Ascending aorta (tissue), 2 donors: Measurements from ENCODE around the gene CNGB1. TPM values are rescaled to one million over a fixed set of nuclear protein-coding genes. Genes with fewer than 3 reads are reported as not detected.

Source experiments
- DNase-seq, 2 donors: peaks; one replicate each; pipeline ENCODE4 v3.0.0-alpha.2; 2019; ENCODE audit warnings: low spot score in 2 of 2
- H3K27ac ChIP-seq, 2 donors: fragments of 200-600 bp; sonication (generic); one replicate each; pipeline ENCODE4 v1.5.1; 2016 to 2017; ENCODE audit warnings: mild to moderate bottlenecking in 1 of 2
- H3K27me3 ChIP-seq: fragments of 200-600 bp; sonication (generic); one replicate; pipeline ENCODE4 v1.5.1; 2017
- H3K36me3 ChIP-seq, 2 donors: fragments of 200-600 bp; sonication (generic); one replicate each; pipeline ENCODE4 v1.5.1; 2016
- H3K4me1 ChIP-seq, 2 donors: fragments of 200-600 bp; sonication (generic); one replicate each; pipeline ENCODE4 v1.5.1; 2016 to 2017; ENCODE audit warnings: mild to moderate bottlenecking in 1 of 2
- H3K4me3 ChIP-seq, 2 donors: fragments of 200-600 bp; sonication (generic); one replicate each; pipeline ENCODE4 v1.5.1; 2016 to 2017; ENCODE audit warnings: mild to moderate bottlenecking in 1 of 2
- H3K9me3 ChIP-seq, 2 donors: fragments of 200-600 bp; sonication (generic); one replicate each; pipeline ENCODE4 v1.5.1; 2016
- intact Hi-C: fragments of 100-400 bp; cut with DNase I; formaldehyde crosslinking; loops from one replicate; pipeline ENCODE4 v1.15.1; 2023
- total RNA-seq: library from RNA; depleted of rRNA; stranded (reverse); fragments of >200 nt; gene quantifications from one replicate; pipeline ENCODE4 v1.1.0, GENCODE V29; 2016
- TF ChIP-seq, protein P1 (sequence below), 3 experiments: fragments of 200-600 bp in 2 of 3; fragments of 450-650 bp in 1 of 3; sonication (generic) in 2 of 3; IDR thresholded peaks; one replicate each; pipeline ENCODE4 v1.5.1; 2016 to 2019; ENCODE audit warnings: antibody characterized with exemption in 3 of 3, mild to moderate bottlenecking in 1 of 3, moderate library complexity in 1 of 3

CNGB1 gene
- total RNA-seq, 1 donor from 2014 or later, result not detected

DNA sequence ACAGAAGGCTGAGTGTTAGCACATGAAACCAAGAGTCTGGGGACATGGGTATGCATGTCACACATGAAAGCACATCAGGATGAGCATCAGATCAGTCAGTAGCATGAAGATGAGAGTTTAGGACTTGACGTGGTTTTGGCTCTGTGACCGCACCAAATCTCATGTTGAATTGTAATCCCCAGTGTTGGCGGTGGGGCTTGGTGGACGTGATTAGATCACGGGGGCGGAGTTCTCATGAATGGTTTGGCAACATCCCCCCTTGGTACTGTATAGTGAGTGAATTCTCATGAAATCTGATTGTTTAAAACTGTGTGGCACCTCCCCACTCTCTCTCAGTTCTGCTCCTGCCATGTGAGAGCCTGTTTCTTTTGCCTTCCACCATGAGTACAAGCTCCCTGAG lies 46.4 kb downstream of the CNGB1 start:
- TF ChIP-seq, protein P1, sequence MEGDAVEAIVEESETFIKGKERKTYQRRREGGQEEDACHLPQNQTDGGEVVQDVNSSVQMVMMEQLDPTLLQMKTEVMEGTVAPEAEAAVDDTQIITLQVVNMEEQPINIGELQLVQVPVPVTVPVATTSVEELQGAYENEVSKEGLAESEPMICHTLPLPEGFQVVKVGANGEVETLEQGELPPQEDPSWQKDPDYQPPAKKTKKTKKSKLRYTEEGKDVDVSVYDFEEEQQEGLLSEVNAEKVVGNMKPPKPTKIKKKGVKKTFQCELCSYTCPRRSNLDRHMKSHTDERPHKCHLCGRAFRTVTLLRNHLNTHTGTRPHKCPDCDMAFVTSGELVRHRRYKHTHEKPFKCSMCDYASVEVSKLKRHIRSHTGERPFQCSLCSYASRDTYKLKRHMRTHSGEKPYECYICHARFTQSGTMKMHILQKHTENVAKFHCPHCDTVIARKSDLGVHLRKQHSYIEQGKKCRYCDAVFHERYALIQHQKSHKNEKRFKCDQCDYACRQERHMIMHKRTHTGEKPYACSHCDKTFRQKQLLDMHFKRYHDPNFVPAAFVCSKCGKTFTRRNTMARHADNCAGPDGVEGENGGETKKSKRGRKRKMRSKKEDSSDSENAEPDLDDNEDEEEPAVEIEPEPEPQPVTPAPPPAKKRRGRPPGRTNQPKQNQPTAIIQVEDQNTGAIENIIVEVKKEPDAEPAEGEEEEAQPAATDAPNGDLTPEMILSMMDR (IDR thresholded peaks at IDR 0.05), result no peak
- intact Hi-C loops, result no loop called here
- H3K4me3 ChIP-seq, result no peak overlapping the region

DNA sequence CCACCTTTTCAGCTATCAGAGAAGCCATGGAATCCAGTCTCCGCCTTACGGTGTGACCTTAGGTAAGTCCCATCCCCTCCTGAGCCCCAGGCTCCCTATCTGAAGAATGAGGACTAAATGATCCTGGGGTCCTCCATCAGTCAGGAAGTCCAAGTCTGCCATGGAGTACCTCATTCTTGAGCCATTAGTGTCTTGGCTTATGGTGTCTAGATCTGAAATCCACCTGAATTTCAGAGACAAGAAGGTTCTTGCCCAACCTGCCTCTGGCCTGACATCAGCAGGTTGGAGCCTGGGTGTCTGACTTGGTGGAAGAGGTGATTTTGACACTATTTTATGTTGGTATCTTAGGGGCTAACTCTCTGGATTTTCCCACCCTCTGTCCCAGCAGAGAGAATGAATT lies 47.1 kb downstream of the CNGB1 start:
- intact Hi-C loops, result no loop called here
- Histone ChIP-seq H3K9me3 (no peaks in the 10 kb centered on the region), H3K4me3 (no peak overlapping the region), H3K27ac (no peak overlapping the region), H3K27me3 (no peaks in the 10 kb centered on the region), H3K36me3 (no peaks in the 10 kb centered on the region), H3K4me1 (no peaks in the 10 kb centered on the region)
- TF ChIP-seq, protein P1 (IDR thresholded peaks at IDR 0.05), result no peak
- DNase-seq, result no peak

More for the DNA sequence above, 46.4 kb downstream of the CNGB1 start:
- Histone ChIP-seq H3K4me1 (no peaks in the 10 kb centered on the region), H3K27me3 (no peaks in the 10 kb centered on the region), H3K27ac (no peak overlapping the region), H3K9me3 (no peaks in the 10 kb centered on the region), H3K36me3 (no peaks in the 10 kb centered on the region)
- no peak for DNase-seq

DNA sequence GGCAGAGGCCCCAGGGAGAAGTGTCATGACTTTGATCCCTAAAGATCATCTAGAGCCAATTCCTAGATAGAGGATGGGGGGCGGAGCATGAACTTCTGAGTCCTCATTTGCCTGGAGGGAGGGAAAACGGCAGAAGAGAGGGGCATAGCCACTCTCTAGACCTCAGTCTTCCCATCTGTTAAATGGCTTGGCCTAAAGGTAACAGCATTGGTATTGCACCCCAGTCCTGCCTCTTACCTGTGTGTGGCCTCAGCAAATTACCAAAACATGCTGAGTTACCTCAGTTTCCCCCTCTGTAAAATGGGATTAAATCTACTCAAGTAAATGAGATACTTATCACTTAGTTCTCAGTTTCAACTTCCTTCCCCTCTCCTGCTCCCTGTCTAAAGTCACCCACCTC lies 47.5 kb downstream of the CNGB1 start:
- no peak for DNase-seq
- intact Hi-C loops, result no loop called here
- Histone ChIP-seq H3K4me3 (no peak overlapping the region), H3K27me3 (no peaks in the 10 kb centered on the region), H3K27ac (no peak overlapping the region), H3K36me3 (no peaks in the 10 kb centered on the region), H3K9me3 (no peaks in the 10 kb centered on the region), H3K4me1 (no peaks in the 10 kb centered on the region)
- TF ChIP-seq, protein P1 (IDR thresholded peaks at IDR 0.05), result no peak

DNA sequence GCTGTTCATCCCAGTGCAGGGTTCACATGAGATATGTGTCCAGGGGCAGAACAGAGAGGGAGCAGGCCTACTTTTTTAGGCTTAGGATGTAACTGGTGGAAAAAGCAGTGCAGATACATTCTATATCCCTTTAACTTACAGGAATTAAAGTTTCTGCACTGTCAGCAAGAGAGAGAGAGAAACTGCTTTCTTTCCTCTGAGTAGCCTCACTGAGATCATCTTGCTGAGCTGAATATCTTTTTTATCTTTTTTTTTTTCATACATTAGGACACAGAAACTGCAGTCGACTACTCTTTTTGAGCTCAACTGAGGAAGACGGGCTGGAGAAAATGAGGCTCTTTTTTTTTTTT lies 50.1 kb downstream of the CNGB1 start:
- Histone ChIP-seq H3K36me3 (no peaks in the 10 kb centered on the region), H3K27ac (no peak overlapping the region), H3K4me1 (no peaks in the 10 kb centered on the region), H3K4me3 (no peak overlapping the region), H3K27me3 (no peaks in the 10 kb centered on the region), H3K9me3 (no peaks in the 10 kb centered on the region)
- intact Hi-C loops, result no loop called here
- DNase-seq, result no peak
- TF ChIP-seq, protein P1 (IDR thresholded peaks at IDR 0.05), result no peak

DNA sequence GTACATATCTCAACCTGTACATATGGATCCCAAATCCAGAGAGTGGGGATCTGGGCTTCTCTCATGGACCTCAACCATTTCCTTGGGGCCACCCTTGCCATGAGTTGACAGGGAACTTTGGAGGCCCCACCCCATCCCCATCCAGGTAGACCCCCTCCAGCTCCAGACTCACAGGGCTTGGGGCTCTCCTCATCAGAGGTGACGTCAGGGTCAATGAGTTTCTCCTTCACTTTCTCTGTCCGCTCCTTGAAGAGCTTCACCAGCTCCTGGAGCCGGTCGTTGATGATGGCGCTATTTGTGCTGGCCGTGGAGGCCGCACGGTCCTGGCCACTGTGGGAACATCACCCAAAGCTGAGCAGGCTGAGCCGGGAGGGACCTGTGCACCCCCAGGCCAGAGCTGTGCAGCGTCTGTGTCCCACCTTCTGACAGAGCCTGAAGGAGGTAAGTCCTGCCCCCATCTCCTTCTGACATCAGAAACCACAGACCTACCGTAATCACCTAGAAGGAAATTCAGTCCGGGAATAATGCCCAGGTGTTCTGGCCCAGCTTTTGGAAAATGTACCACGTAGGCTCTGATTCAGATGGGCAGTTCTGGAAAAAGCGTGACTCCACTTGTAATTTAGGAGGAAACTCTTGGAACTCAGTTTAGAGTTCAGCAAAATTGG lies 50.6 kb downstream of the CNGB1 start:
- no peaks in the 10 kb centered on the region for H3K36me3 ChIP-seq
- H3K27ac ChIP-seq, result no peak overlapping the region
- DNase-seq, result no peak
- TF ChIP-seq, protein P1 (IDR thresholded peaks at IDR 0.05), result no peak
- intact Hi-C loops, result no loop called here
- no peak overlapping the region for H3K4me3 ChIP-seq
- no peaks in the 10 kb centered on the region for H3K27me3 ChIP-seq
- H3K9me3 ChIP-seq, result no peaks in the 10 kb centered on the region
- H3K4me1 ChIP-seq, result no peaks in the 10 kb centered on the region

DNA sequence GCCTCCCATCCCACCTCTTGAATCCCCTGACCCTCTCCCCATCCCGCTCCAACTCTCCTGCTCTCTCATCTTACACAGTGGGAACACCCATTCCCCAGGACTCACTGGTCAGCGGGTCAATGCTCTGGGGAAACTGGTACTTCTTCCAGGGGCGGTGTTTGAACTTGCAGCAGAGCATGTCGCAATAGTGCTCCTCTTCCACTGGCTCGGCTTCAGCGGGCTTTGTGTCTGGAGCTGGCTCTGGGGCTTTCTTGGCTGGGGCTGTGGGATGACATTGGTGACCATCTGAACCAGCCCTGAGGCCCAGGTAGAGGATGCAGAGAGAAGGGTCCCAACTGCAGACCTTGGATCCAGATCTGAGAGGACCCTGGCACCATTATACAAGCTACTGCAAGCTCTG lies 51.9 kb downstream of the CNGB1 start:
- Histone ChIP-seq H3K36me3 (no peaks in the 10 kb centered on the region), H3K4me3 (no peak overlapping the region), H3K9me3 (no peaks in the 10 kb centered on the region), H3K27ac (no peak overlapping the region), H3K4me1 (no peaks in the 10 kb centered on the region), H3K27me3 (no peaks in the 10 kb centered on the region)
- no peak for DNase-seq
- TF ChIP-seq, protein P1 (IDR thresholded peaks at IDR 0.05), result no peak
- intact Hi-C loops, result no loop called here
